ENCODE measurements around the gene LVRN. TPM values are rescaled to one million over a fixed set of nuclear protein-coding genes. Genes with fewer than 3 reads are reported as not detected.

The LVRN gene
- total RNA-seq, 1 experiment from 2014 or later: not detected

DNA sequence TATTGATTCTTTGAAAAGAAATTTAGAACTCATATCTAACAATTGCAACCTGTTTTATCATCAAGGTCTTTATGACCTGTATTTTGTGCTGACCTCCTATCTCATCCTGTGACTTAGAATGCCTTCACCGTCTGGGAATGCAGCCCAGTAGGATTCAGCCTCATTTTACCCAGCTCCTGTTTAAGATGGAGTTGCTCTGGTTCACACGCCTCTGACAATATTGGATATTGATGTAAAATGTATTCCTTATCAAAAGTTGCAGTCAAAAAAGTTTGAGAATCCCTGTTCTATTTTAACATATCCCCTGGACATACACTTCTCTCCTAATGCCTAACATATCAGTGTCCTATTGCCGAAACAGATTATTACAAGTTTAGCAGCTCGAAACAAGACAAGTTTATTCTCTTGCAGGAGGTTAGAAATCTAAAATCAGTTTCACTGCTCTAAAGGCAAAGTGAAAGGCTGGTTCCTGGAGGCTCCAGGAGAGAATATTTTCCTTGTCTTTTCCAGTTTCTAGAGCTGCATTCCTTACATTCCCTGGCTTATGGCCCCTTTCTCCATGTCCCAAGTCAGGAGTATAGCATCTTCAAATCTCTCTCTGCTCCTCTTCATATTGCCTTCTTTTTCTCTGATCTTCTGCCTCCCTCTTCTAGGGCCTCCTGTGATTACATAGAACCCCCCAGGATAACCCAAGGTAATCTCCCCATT lies 31.5 kb upstream of the LVRN start:
- no peak overlapping the region for H3K9ac ChIP-seq (ENCODE audit: low read length)
- no peaks in the 10 kb centered on the region for H3K36me3 ChIP-seq (ENCODE audit: low read depth, low read length)
- no peak for DNase-seq
- peak overlapping the region; percentile 43 for H3K27ac ChIP-seq (ENCODE audit: low read length)
- CTCF ChIA-PET: no interaction called here
- ATAC-seq: no peak
- no peak overlapping the region for H3K4me3 ChIP-seq (ENCODE audit: low read length)
- intact Hi-C loops (cut with micrococcal nuclease): no loop called here
- H3K9me2 ChIP-seq (replicated peaks; ENCODE audit: low read length): no peaks in the 10 kb centered on the region
- no peak overlapping the region for H2AFZ ChIP-seq (ENCODE audit: low read length)
- POLR2A ChIA-PET (ENCODE audit: unreplicated experiment): no interaction called here
- BruUV-seq (replicated peaks): no TSS peak
- H3K9me3 ChIP-seq (ENCODE audit: low read length): no peaks in the 10 kb centered on the region
- H3K4me1 ChIP-seq (ENCODE audit: insufficient read depth, low read length): peaks cover 7% of the 10 kb centered on the region; the same call in 1 of the 2 replicates
- H3F3A ChIP-seq (ENCODE audit: low read length, unreplicated experiment): peaks cover 17% of the 10 kb centered on the region
- TF ChIP-seq, protein P1, sequence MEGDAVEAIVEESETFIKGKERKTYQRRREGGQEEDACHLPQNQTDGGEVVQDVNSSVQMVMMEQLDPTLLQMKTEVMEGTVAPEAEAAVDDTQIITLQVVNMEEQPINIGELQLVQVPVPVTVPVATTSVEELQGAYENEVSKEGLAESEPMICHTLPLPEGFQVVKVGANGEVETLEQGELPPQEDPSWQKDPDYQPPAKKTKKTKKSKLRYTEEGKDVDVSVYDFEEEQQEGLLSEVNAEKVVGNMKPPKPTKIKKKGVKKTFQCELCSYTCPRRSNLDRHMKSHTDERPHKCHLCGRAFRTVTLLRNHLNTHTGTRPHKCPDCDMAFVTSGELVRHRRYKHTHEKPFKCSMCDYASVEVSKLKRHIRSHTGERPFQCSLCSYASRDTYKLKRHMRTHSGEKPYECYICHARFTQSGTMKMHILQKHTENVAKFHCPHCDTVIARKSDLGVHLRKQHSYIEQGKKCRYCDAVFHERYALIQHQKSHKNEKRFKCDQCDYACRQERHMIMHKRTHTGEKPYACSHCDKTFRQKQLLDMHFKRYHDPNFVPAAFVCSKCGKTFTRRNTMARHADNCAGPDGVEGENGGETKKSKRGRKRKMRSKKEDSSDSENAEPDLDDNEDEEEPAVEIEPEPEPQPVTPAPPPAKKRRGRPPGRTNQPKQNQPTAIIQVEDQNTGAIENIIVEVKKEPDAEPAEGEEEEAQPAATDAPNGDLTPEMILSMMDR (conservative IDR thresholded peaks at IDR 0.05; ENCODE audit: low read depth, low read length): no peak
- TF ChIP-seq EZH2 (IDR thresholded peaks at IDR 0.05; ENCODE audit: low read length, unreplicated experiment) (no peak), EZH2phosphoT487 (IDR thresholded peaks at IDR 0.05; ENCODE audit: borderline replicate concordance, low read length) (no peak)
- no peak overlapping the region for H3K4me2 ChIP-seq (ENCODE audit: low read length)
- H3K79me2 ChIP-seq (ENCODE audit: low read length): no peaks in the 10 kb centered on the region
- no peaks in the 10 kb centered on the region for H4K20me1 ChIP-seq (ENCODE audit: low read length)
- H3K27me3 ChIP-seq (ENCODE audit: low read length): no peaks in the 10 kb centered on the region

DNA sequence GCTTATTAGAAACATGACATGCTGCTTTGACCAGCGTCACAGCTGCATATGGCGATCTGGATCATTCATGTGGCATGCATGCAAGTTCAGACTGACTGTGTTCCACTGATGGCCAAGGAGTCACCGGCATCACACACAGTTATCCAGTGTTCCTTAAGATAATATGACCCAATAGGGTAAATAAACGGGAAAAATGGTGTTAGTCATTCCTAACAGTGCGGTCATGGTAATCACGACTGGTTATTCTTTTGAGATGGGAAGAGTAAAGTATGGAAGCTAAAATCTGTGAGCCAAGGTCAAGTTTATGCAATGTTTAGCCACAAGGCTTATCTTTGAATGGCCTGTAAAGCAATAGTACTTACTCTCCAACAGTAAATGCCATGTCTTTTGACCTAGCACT lies 29.3 kb upstream of the LVRN start:
- peak; percentile 18; the same call in 1 of the 2 replicates for ATAC-seq
- Histone ChIP-seq H3K9me3 (ENCODE audit: low read length) (no peaks in the 10 kb centered on the region), H3K79me2 (ENCODE audit: low read length) (no peaks in the 10 kb centered on the region), H3K9me2 (replicated peaks; ENCODE audit: low read length) (no peaks in the 10 kb centered on the region), H3K27ac (ENCODE audit: low read length) (no peak overlapping the region), H3K4me1 (ENCODE audit: insufficient read depth, low read length) (peaks cover 5% of the 10 kb centered on the region; the same call in 1 of the 2 replicates), H4K20me1 (ENCODE audit: low read length) (no peaks in the 10 kb centered on the region), H3K4me2 (ENCODE audit: low read length) (no peak overlapping the region), H3K27me3 (ENCODE audit: low read length) (no peaks in the 10 kb centered on the region), H2AFZ (ENCODE audit: low read length) (no peak overlapping the region), H3F3A (ENCODE audit: low read length, unreplicated experiment) (peaks cover 11% of the 10 kb centered on the region), H3K4me3 (ENCODE audit: low read length) (no peak overlapping the region), H3K9ac (ENCODE audit: low read length) (no peak overlapping the region), H3K36me3 (ENCODE audit: low read depth, low read length) (no peaks in the 10 kb centered on the region)
- TF ChIP-seq, protein P1 (conservative IDR thresholded peaks at IDR 0.05; ENCODE audit: low read depth, low read length): no peak
- TF ChIP-seq EZH2 (IDR thresholded peaks at IDR 0.05; ENCODE audit: low read length, unreplicated experiment) (no peak), EZH2phosphoT487 (IDR thresholded peaks at IDR 0.05; ENCODE audit: borderline replicate concordance, low read length) (no peak)
- POLR2A ChIA-PET (ENCODE audit: unreplicated experiment): no interaction called here
- CTCF ChIA-PET: no interaction called here
- no TSS peak for BruUV-seq (replicated peaks)
- intact Hi-C loops (cut with micrococcal nuclease): no loop called here
- DNase-seq: peak; percentile 37

DNA sequence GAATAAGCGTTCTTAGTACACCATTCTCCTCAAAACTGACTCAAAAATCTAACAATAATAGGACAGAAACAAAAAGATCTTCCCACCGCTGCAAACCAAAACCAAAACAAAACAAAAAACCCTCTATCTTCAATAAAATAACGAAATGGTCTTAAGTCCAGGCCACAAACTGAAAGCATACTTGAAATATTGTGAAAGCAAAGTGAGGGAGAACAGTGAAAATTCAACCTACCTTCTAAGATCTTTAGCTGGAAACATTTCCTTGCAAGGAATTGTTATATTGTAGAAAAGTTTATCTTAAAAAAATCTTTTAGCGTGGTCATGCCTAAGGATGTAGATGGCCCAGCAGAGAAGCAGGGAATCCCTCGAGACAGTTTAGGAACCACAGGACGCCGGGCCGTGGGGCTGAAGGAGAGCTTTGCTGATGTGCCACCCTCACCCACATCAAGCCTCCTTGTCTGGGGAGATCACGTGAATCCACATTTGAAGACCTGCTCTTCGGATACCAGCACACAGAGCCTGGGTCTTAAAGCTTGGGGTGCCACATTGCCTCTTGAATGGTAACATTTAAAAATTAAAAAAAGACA lies 27.8 kb upstream of the LVRN start:
- H3K9me2 ChIP-seq (replicated peaks; ENCODE audit: low read length): no peaks in the 10 kb centered on the region
- TF ChIP-seq EZH2phosphoT487 (IDR thresholded peaks at IDR 0.05; ENCODE audit: borderline replicate concordance, low read length) (no peak), EZH2 (IDR thresholded peaks at IDR 0.05; ENCODE audit: low read length, unreplicated experiment) (no peak)
- TF ChIP-seq, protein P1 (conservative IDR thresholded peaks at IDR 0.05; ENCODE audit: low read depth, low read length): no peak
- no peaks in the 10 kb centered on the region for H3F3A ChIP-seq (ENCODE audit: low read length, unreplicated experiment)
- intact Hi-C loops (cut with micrococcal nuclease): no loop called here
- no TSS peak for BruUV-seq (replicated peaks)
- POLR2A ChIA-PET (ENCODE audit: unreplicated experiment): no interaction called here
- no peak overlapping the region for H3K9ac ChIP-seq (ENCODE audit: low read length)
- H3K27ac ChIP-seq (ENCODE audit: low read length): no peak overlapping the region
- no peak overlapping the region for H3K4me3 ChIP-seq (ENCODE audit: low read length)
- H2AFZ ChIP-seq (ENCODE audit: low read length): no peak overlapping the region
- no peaks in the 10 kb centered on the region for H4K20me1 ChIP-seq (ENCODE audit: low read length)
- H3K4me1 ChIP-seq (ENCODE audit: insufficient read depth, low read length): no peaks in the 10 kb centered on the region
- ATAC-seq (no peak), DNase-seq (no peak)
- no peak overlapping the region for H3K4me2 ChIP-seq (ENCODE audit: low read length)
- no peaks in the 10 kb centered on the region for H3K36me3 ChIP-seq (ENCODE audit: low read depth, low read length)
- H3K79me2 ChIP-seq (ENCODE audit: low read length): no peaks in the 10 kb centered on the region
- no peaks in the 10 kb centered on the region for H3K27me3 ChIP-seq (ENCODE audit: low read length)
- CTCF ChIA-PET: no interaction called here
- no peaks in the 10 kb centered on the region for H3K9me3 ChIP-seq (ENCODE audit: low read length)
